GM12878 (cell line): ENCODE results near the gene RGMB. TPM values are rescaled to one million over a fixed set of nuclear protein-coding genes. Genes with fewer than 3 reads are reported as not detected.

Experiments
- ATAC-seq: fragments of 200-7000 bp; cut with Tn5 transposase; 3 replicates; pipeline ENCODE4 v1.9.1; 2020; ENCODE audit warnings: mild to moderate bottlenecking, moderate library complexity
- BruUV-seq: library from RNA; stranded (reverse); fragments of 400-500 nt; replicated peaks from 2 replicates; lab custom pipeline; 2021; lab: Mats Ljungman, UMichigan
- CTCF ChIA-PET: fragments of 300-600 bp; sonication (Branson Sonifier 250); formaldehyde crosslinking; extraction: SDS; loops from one replicate; lab custom pipeline; 2021; ENCODE audit warnings: inconsistent platforms; lab: Yijun Ruan, JAX
- POLR2A ChIA-PET: fragments of 350-600 bp; formaldehyde crosslinking; extraction: SDS; loops from one replicate; lab custom pipeline; 2021; ENCODE audit warnings: inconsistent platforms; lab: Charles Lee
- RAD21 ChIA-PET: fragments of 300-600 bp; sonication (Branson Sonifier 250); formaldehyde crosslinking; loops from one replicate; lab custom pipeline; 2023; ENCODE audit warnings: antibody characterized with exemption; ENCODE audit not compliant: unreplicated experiment; lab: Charles Lee
- SMC1A ChIA-PET: fragments of 300-600 bp; sonication (Branson Sonifier 250); formaldehyde crosslinking; loops from one replicate; lab custom pipeline; 2023; ENCODE audit not compliant: unreplicated experiment, uncharacterized antibody; lab: Charles Lee
- DNase-seq: peaks from one replicate; pipeline ENCODE4 v3.0.0-alpha.2; 2011; ENCODE audit warnings: low read depth, low spot score
- FAIRE-seq: peaks from 3 replicates; lab custom pipeline; 2011; peaks lifted over from hg19 to GRCh38; lab: Jason Lieb, UNC
- H2AFZ ChIP-seq: 2 replicates; pipeline ENCODE4 v1.6.0; 2011; ENCODE audit warnings: low read depth, low read length, control low read depth; ENCODE audit not compliant: control insufficient read depth
- H3K27ac ChIP-seq: 2 replicates; pipeline ENCODE4 v1.5.1; 2011; ENCODE audit warnings: control low read depth; ENCODE audit not compliant: control insufficient read depth, insufficient read depth
- H3K27me3 ChIP-seq, 2 experiments: replicated peaks in 1 of 2; 2 replicates each; pipeline versions ENCODE4 v1.6.0 to v1.6.1; 2011; ENCODE audit warnings: low read length in 1 of 2; ENCODE audit not compliant: control insufficient read depth in 2 of 2, insufficient read depth in 2 of 2
- H3K36me3 ChIP-seq, 2 experiments: 2 replicates each; pipeline ENCODE4 v1.5.1; 2011; ENCODE audit warnings: low read length in 1 of 2; ENCODE audit not compliant: control insufficient read depth in 2 of 2, insufficient read depth in 2 of 2
- H3K4me1 ChIP-seq: 2 replicates; pipeline ENCODE4 v1.6.1; 2011; ENCODE audit warnings: mild to moderate bottlenecking, low read length, moderate library complexity, mixed read lengths; ENCODE audit not compliant: control insufficient read depth, insufficient read depth
- H3K4me2 ChIP-seq: 2 replicates; pipeline ENCODE4 v1.6.0; 2011; ENCODE audit warnings: control low read depth; ENCODE audit not compliant: control insufficient read depth, insufficient read depth
- H3K4me3 ChIP-seq: fragments of 200-600 bp; sonication (generic); 2 replicates; pipeline ENCODE4 v1.5.1; 2016
- H3K79me2 ChIP-seq: 2 replicates; pipeline ENCODE4 v1.6.0; 2011; ENCODE audit warnings: low read length; ENCODE audit not compliant: control insufficient read depth, insufficient read depth
- H3K9ac ChIP-seq: 2 replicates; pipeline ENCODE4 v1.8.0; 2011; ENCODE audit warnings: low read length, control low read depth, mixed read lengths; ENCODE audit not compliant: control insufficient read depth, insufficient read depth
- H3K9me3 ChIP-seq: replicated peaks from 3 replicates; pipeline ENCODE4 v1.5.1; 2011; ENCODE audit warnings: mild to moderate bottlenecking, low read length; ENCODE audit not compliant: control insufficient read depth, insufficient read depth
- H4K20me1 ChIP-seq: 2 replicates; pipeline ENCODE4 v1.6.0; 2011; ENCODE audit not compliant: control insufficient read depth, insufficient read depth
- FOXM1 ChIP-seq: IDR thresholded peaks from 2 replicates; pipeline ENCODE4 v1.6.1; 2012; ENCODE audit warnings: low read depth, mild to moderate bottlenecking, inconsistent platforms, low read length, moderate library complexity
- GATAD2B ChIP-seq: fragments of 450-650 bp; conservative IDR thresholded peaks from 2 replicates; pipeline ENCODE4 v1.6.1; 2017; ENCODE audit warnings: low read depth, mild to moderate bottlenecking, moderate library complexity
- PML ChIP-seq: IDR thresholded peaks from 2 replicates; pipeline ENCODE4 v1.6.1; 2012; ENCODE audit warnings: low read length, inconsistent platforms
- POLR2AphosphoS5 ChIP-seq: IDR thresholded peaks from 2 replicates; pipeline ENCODE4 v1.6.1; 2011; ENCODE audit warnings: mild to moderate bottlenecking, low read length, inconsistent platforms
- RCOR1 ChIP-seq: conservative IDR thresholded peaks from 2 replicates; pipeline ENCODE4 v1.6.1; 2012; ENCODE audit warnings: low read depth, low read length, improper control_type of control experiment
- TCF3 ChIP-seq: IDR thresholded peaks from 2 replicates; pipeline ENCODE4 v1.6.1; 2012; ENCODE audit warnings: low read depth, mild to moderate bottlenecking, low read length, borderline replicate concordance; ENCODE audit not compliant: insufficient read depth
- WGBS: methylation state at CpG from one replicate; pipeline ENCODE4 v1.1.6; 2016; ENCODE audit warnings: low lambda C conversion rate; ENCODE audit not compliant: insufficient replicate concordance, insufficient coverage; ENCODE audit errors: missing lambda C conversion rate; 5-methylcytosine and 5-hydroxymethylcytosine counted together
- in situ Hi-C: fragments of 300-500 bp; cut with MboI; formaldehyde crosslinking; loops from 9 replicates; pipeline ENCODE4 v1.14.3; 2018; ENCODE audit warnings: mixed read lengths
- intact Hi-C: fragments of 100-400 bp; cut with micrococcal nuclease; formaldehyde crosslinking; loops from one replicate; pipeline ENCODE4 v1.14.2; 2022; ENCODE audit not compliant: unreplicated experiment
- polyA plus RNA-seq, 11 experiments: library from polyadenylated mRNA; depleted of rRNA in 4 of 11; unstranded in 6 of 11; stranded (reverse) in 5 of 11; fragments of >200 nt; fragmentation: Nextera tagmentation in 4 of 11; fragmentation: Illumina TruSeq in 1 of 11; extraction: Ambion mirVana in 4 of 11; extraction: Trizol in 1 of 11; gene quantifications; 1 replicate in 1 of 11; 2 replicates in 10 of 11; pipeline versions ENCODE4 v1.2.1 to v1.2.3, GENCODE V29; 2011 to 2016; ENCODE audit warnings: inconsistent platforms in 2 of 11, missing spikeins in 2 of 11, low read depth in 1 of 11
- total RNA-seq, 4 experiments: library from RNA; depleted of rRNA in 3 of 4; stranded (reverse); fragments of >200 nt in 3 of 4; fragmentation: Illumina TruSeq in 1 of 4; extraction: Trizol in 1 of 4; gene quantifications; 2 replicates each; pipeline versions ENCODE4 v1.2.1 to v1.2.3, GENCODE V29; 2013 to 2021
- TF ChIP-seq, protein P1 (sequence below): fragments of 450-650 bp; formaldehyde crosslinking; IDR thresholded peaks from 2 replicates; pipeline ENCODE4 v1.4.0; 2022; ENCODE audit warnings: mild to moderate bottlenecking, moderate library complexity
- TF ChIP-seq, protein P2 (sequence below): fragments of 450-650 bp; IDR thresholded peaks from 2 replicates; pipeline ENCODE4 v1.6.1; 2018; ENCODE audit warnings: borderline replicate concordance, mild to moderate bottlenecking; ENCODE audit not compliant: partially characterized antibody
- TF ChIP-seq, protein P3 (sequence below): fragments of 450-650 bp; IDR thresholded peaks from 2 replicates; pipeline ENCODE4 v1.6.1; 2014; ENCODE audit warnings: mild to moderate bottlenecking

RGMB gene
- total and polyA plus RNA-seq, 10 of the 15 experiments (the other 5 are each of a cell fraction or from before 2014, with no cell fraction given), result 1.3 to 15.3 (median 7.4) TPM

DNA sequence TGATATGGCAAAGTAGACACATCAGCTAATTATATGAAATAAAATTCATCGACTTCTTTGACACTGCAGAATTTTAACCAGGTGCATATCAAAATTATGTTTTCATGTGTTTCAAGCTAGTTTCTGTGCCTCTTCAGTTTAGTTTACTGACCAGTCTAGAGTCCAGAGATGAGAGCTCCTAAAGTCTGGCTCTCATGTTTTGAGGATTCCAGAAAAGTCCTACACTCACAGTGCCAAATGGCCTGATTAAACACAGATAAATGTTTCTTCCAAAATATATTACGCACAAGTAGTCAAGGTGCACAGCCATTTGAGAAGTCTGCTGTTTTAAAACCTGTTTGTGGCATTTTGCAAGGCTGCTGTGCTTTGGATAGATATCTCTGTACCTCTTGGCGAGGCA is 15.6 kb downstream of the RGMB start:
- Histone ChIP-seq H3K36me3 (peaks cover 0 to 5% of the 10 kb centered on the region in 2 experiments; a peak in 3 of 4 replicates), H3K9ac (no peak overlapping the region), H3K4me3 (no peak overlapping the region), H4K20me1 (no peaks in the 10 kb centered on the region), H3K4me1 (no peaks in the 10 kb centered on the region), H2AFZ (no peak overlapping the region), H3K9me3 (no peaks in the 10 kb centered on the region), H3K27ac (no peak overlapping the region), H3K4me2 (no peak overlapping the region), H3K79me2 (peaks cover 19% of the 10 kb centered on the region)
- in situ Hi-C loops, result no loop called here
- 100% methylated on average over 3 of the region's 3 CpGs for WGBS
- no TSS peak for BruUV-seq
- no peak for FAIRE-seq
- CTCF ChIA-PET, result interaction anchor here (1.4 to 3.2 kb wide), 2 partner anchors 11 to 21 kb away, joined by 4 to 11 read pairs; no protein-coding TSS in a partner anchor
- no peak for DNase-seq
- no peak for ATAC-seq
- TF ChIP-seq, protein P1, sequence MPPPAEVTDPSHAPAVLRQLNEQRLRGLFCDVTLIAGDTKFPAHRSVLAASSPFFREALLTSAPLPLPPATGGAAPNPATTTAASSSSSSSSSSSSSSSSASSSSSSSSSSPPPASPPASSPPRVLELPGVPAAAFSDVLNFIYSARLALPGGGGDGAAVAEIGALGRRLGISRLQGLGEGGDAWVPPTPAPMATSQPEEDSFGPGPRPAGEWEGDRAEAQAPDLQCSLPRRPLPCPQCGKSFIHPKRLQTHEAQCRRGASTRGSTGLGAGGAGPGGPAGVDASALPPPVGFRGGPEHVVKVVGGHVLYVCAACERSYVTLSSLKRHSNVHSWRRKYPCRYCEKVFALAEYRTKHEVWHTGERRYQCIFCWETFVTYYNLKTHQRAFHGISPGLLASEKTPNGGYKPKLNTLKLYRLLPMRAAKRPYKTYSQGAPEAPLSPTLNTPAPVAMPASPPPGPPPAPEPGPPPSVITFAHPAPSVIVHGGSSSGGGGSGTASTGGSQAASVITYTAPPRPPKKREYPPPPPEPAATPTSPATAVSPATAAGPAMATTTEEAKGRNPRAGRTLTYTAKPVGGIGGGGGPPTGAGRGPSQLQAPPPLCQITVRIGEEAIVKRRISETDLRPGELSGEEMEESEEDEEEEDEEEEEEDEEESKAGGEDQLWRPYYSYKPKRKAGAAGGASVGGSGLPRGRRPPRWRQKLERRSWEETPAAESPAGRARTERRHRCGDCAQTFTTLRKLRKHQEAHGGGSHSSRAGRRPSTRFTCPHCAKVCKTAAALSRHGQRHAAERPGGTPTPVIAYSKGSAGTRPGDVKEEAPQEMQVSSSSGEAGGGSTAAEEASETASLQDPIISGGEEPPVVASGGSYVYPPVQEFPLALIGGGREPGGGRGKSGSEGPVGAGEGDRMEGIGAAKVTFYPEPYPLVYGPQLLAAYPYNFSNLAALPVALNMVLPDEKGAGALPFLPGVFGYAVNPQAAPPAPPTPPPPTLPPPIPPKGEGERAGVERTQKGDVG (CRISPR knock-in tag), result no peak
- TF ChIP-seq, all 136 proteins: peak for 0
- RAD21 ChIA-PET, result no interaction called here
- SMC1A ChIA-PET, result interaction anchor here (1.1 to 2.1 kb wide), 4 partner anchors 12 to 272 kb away, joined by 3 to 9 read pairs (median 5); no protein-coding TSS in a partner anchor
- H3K27me3 ChIP-seq, result no peaks in the 10 kb centered on the region
- intact Hi-C loops, result no loop called here
- POLR2A ChIA-PET, result no interaction called here

DNA sequence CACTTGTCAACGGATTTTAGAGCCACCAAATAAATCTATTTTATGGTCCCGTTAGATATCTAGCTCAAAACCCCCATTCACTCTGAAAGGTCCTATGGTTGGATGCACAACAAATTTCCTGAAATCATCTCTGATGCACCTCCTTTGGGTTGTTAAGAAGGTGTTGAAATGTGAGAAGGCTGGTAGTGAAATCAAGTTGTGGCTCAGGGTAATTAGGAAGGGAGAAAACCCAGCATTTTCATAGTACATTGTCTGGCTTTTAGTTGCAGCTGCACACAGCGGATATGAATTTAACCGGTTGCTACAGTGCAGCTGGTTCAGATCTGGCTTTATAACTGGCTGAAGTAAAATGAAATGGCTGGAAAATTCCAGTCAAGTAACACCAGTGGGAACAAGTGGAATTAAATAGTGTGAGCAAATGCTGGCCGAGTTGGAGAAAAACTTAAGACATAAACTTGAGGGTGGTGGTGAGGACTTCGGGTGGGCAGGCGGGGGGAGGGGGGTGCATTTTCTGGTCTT is 17.6 kb downstream of the RGMB start:
- H3K9ac ChIP-seq, result no peak overlapping the region
- ChIA-PET POLR2A (no interaction called here), RAD21 (no interaction called here), CTCF (no interaction called here), SMC1A (interaction anchor here (0.7 to 1.0 kb wide), 2 partner anchors 9 to 516 kb away, joined by 3 read pairs; no protein-coding TSS in a partner anchor)
- H2AFZ ChIP-seq, result no peak overlapping the region
- no peaks in the 10 kb centered on the region for H3K4me1 ChIP-seq
- no peak overlapping the region for H3K4me2 ChIP-seq
- no peak overlapping the region for H3K27ac ChIP-seq
- no peak for DNase-seq
- FAIRE-seq, result no peak
- no peak overlapping the region for H3K4me3 ChIP-seq
- no peaks in the 10 kb centered on the region for H3K27me3 ChIP-seq
- peaks cover 2 to 5% of the 10 kb centered on the region in 2 experiments; a peak in 3 of 4 replicates for H3K36me3 ChIP-seq
- 93% methylated on average over 7 of the region's 7 CpGs for WGBS
- intact Hi-C loops, result no loop called here
- ATAC-seq, result no peak
- peaks cover 11% of the 10 kb centered on the region for H3K79me2 ChIP-seq
- H4K20me1 ChIP-seq, result no peaks in the 10 kb centered on the region
- in situ Hi-C loops, result no loop called here
- BruUV-seq, result no TSS peak
- H3K9me3 ChIP-seq, result no peaks in the 10 kb centered on the region
- TF ChIP-seq PML, result no peak
- TF ChIP-seq FOXM1, result no peak
- TF ChIP-seq, protein P2, sequence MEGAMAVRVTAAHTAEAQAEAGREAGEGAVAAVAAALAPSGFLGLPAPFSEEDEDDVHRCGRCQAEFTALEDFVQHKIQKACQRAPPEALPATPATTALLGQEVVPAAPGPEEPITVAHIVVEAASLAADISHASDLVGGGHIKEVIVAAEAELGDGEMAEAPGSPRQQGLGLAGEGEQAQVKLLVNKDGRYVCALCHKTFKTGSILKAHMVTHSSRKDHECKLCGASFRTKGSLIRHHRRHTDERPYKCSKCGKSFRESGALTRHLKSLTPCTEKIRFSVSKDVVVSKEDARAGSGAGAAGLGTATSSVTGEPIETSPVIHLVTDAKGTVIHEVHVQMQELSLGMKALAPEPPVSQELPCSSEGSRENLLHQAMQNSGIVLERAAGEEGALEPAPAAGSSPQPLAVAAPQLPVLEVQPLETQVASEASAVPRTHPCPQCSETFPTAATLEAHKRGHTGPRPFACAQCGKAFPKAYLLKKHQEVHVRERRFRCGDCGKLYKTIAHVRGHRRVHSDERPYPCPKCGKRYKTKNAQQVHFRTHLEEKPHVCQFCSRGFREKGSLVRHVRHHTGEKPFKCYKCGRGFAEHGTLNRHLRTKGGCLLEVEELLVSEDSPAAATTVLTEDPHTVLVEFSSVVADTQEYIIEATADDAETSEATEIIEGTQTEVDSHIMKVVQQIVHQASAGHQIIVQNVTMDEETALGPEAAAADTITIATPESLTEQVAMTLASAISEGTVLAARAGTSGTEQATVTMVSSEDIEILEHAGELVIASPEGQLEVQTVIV, result no peak
- no peak for TF ChIP-seq RCOR1
- no peak for TF ChIP-seq GATAD2B
- no peak for TF ChIP-seq TCF3
- TF ChIP-seq, protein P3, sequence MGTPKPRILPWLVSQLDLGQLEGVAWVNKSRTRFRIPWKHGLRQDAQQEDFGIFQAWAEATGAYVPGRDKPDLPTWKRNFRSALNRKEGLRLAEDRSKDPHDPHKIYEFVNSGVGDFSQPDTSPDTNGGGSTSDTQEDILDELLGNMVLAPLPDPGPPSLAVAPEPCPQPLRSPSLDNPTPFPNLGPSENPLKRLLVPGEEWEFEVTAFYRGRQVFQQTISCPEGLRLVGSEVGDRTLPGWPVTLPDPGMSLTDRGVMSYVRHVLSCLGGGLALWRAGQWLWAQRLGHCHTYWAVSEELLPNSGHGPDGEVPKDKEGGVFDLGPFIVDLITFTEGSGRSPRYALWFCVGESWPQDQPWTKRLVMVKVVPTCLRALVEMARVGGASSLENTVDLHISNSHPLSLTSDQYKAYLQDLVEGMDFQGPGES, result no peak
- no peak for TF ChIP-seq POLR2AphosphoS5
